ENCODE measurements around the gene WWOX.

DNA sequence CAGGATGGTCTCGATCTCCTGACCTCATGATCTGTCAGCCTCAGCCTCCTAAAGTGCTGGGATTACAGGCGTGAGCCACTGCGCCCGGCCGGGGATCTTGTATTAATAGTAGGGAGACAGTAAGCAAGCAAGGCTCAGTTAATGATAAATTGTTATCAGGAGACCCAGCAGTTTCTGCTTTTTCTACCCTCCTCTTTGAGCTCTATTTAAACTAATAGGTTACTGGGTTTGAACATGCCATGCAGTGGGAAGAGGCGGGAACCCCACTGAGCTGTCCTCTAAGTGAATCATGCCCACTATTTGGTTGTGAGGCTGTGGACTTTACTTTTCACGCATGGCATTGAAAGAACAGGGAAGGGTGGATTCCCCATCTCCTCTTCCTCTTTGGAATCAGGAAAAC is 223.9 kb downstream of the WWOX start:
- TF ChIP-seq POLR2AphosphoS5 (IDR thresholded peaks at IDR 0.05) (no peak), POLR2A (IDR thresholded peaks at IDR 0.05) (no peak)
- TF ChIP-seq, protein P1, sequence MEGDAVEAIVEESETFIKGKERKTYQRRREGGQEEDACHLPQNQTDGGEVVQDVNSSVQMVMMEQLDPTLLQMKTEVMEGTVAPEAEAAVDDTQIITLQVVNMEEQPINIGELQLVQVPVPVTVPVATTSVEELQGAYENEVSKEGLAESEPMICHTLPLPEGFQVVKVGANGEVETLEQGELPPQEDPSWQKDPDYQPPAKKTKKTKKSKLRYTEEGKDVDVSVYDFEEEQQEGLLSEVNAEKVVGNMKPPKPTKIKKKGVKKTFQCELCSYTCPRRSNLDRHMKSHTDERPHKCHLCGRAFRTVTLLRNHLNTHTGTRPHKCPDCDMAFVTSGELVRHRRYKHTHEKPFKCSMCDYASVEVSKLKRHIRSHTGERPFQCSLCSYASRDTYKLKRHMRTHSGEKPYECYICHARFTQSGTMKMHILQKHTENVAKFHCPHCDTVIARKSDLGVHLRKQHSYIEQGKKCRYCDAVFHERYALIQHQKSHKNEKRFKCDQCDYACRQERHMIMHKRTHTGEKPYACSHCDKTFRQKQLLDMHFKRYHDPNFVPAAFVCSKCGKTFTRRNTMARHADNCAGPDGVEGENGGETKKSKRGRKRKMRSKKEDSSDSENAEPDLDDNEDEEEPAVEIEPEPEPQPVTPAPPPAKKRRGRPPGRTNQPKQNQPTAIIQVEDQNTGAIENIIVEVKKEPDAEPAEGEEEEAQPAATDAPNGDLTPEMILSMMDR (IDR thresholded peaks at IDR 0.05 in 8 of 11, conservative IDR thresholded peaks at IDR 0.05 in 3 of 11) = no peak
